K562 treated with DMSO at 1 percent for 12 hours (cell line): ENCODE data around the gene HEXIM1. TPM values are rescaled to one million over a fixed set of nuclear protein-coding genes. Genes with fewer than 3 reads are reported as not detected.

Experiments
- total RNA-seq: library from RNA; unstranded; fragments of 300-600 nt; gene quantifications from 2 replicates; pipeline ENCODE4 v1.2.3, GENCODE V29; 2022; ENCODE audit not compliant: insufficient read depth

The HEXIM1 gene, protein sequence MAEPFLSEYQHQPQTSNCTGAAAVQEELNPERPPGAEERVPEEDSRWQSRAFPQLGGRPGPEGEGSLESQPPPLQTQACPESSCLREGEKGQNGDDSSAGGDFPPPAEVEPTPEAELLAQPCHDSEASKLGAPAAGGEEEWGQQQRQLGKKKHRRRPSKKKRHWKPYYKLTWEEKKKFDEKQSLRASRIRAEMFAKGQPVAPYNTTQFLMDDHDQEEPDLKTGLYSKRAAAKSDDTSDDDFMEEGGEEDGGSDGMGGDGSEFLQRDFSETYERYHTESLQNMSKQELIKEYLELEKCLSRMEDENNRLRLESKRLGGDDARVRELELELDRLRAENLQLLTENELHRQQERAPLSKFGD
- total RNA-seq: 21.7 and 39.1 TPM in 2 replicates

DNA sequence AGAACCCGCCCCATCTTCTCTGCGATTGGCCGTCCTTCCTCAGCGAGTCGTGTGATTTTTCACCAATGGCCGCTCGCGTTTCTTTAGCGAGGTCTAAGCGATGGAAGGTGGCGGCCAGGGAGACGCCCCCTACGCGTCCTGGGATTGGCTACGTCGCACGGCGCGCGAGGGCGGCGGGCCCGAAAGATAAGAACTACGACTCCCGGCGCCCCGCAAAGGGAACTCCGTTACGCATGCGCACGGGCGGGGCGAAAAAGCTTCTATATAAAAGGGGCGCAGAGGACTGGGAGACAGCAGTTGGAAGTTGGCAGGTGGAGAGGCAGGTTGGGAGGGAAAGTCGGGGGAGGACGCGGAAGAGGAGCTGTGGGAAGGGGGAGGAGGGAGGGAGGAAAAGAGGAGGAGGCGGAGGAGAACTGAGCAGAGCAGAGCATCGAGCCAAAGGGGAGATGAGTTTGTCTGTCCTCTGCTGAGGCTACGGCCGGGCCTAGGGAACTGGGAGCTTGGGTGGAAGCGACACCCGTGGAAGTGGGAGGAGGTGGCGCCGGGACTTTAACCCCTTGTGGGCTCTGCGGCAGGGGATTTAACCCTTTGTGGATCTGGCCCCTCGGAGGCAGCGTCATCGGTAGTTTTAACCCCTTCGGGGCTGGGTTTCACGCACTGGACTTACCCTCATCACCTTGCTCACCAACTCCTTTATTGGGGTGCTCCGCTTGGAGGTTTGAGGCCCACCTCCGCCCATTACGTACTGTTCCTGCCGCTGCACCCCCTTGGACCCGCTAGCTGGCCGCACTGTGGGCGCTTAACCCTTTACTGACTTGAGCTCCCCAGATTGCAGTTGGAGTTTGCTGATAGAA lies at the start of gene HEXIM1:
HEXIM1 (plus strand) TSS at position 293 of the 854 bp plus-strand sequence. CDS start 716 bp downstream, outside the sequence.

DNA sequence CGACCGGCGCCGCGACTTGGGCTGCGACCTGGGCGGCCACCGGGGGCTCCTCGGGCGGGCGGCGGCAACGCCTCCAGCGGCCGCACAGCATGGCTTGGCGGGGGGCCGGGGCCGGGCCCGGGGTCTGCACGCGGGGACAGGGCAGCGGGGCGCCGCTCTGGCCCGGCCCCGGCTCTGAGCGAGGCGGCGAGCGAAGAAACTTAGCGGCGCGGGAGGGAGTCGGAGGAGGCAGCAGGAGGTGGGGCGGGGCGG lies 16.0 kb upstream of the HEXIM1 start, which contains the start of gene PLCD3:
PLCD3 (minus strand) TSS at position 196 of the 252 bp plus-strand sequence; CDS start at position 91, 105 bp downstream.

DNA sequence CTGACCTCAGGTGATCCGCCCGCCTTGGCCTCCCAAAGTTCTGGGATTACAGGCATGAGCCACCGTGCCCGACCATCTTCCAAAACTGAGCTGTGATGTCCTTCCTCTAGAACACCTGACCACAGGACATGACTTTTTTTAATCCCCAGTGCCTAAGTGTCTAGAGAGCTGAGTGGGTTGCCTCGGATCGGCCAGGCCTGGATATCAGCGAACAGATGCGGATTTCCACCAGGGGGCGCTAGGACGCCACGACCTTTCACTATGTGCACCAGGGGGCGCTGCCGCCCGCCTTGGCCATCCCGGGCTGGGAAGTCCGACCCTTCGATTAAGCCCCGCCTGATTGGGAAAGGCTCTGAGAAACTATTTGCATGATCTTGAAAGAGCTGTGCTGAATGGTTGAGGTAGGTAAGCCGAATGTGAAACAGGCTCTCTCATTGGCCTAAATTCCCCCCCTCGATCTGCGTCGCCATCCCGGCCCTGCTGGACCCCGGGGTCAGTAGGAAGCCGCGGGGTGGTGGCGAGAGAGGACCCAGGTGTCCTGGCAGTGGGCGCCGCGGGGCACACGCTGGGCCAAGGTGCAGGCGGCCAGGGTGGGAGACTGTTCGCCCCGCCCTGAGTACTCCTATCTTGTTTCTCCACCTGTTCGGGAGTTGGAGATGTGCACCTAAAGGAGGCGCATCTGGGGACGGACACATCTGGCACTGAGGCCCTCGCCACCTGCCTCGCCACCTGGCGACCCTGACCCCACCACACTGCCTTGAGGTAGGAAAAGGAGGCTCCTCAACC lies 12.9 kb upstream of the HEXIM1 start, which contains the start of gene ACBD4:
ACBD4 (plus strand) TSS at position 496 of the 786 bp plus-strand sequence. CDS start 458 bp downstream, outside the sequence.

DNA sequence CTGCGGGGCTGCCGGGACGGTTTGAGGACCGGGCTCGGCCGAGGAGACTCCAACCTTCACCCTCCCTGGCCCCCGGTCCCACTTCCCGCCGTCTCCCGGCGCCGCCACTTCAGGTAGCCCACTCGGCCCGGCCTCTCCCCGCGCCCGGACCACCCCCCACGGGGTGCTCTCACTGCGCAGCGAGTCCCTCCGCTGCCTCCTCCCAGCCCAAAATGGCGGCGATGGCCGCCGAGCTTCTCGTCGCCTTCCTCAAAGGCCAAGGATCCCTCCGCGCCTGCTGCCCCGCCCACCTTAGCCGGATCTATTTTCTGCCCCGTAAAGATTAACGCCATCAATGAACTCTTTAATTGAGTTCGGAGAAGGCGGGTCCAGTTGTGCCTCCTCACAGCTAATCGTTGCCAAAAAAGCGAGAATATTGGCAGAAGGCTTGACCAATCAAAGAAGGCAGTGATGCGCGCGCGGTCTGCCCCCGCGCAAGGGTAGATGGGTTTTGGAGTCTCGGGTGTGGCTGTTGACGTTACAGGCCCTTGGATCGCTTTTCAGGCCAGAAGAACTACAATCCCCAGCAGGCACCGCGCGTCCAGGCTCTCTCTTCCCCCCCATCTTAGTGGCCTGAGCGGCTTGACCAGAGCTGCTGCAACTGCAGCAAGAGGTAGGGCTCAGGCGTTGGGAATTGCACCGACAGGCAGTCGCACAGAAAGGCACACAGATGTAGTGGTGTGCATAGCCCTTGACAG lies 13.2 kb downstream of the HEXIM1 start, which contains the start of gene HEXIM2:
HEXIM2 (plus strand) TSS at position 588 of the 737 bp plus-strand sequence. CDS start 919 bp downstream, outside the sequence.

Other genes with a start within 250 kb of the HEXIM1 start
- gene EFTUD2, start 249.0 kb upstream of the HEXIM1 start, total RNA-seq: 54.1 and 93.8 TPM in 2 replicates
- 2.4 and 3.9 TPM in 2 replicates for gene GFAP, start 233.0 kb upstream of the HEXIM1 start, total RNA-seq
- 9.7 and 24.0 TPM in 2 replicates for gene KIF18B, start 200.7 kb upstream of the HEXIM1 start, total RNA-seq
- 1.3 and 1.7 TPM in 2 replicates for gene C1QL1, start 180.2 kb upstream of the HEXIM1 start, total RNA-seq
- gene DCAKD, start 96.8 kb upstream of the HEXIM1 start, total RNA-seq: 34.3 and 53.4 TPM in 2 replicates
- 101 and 125 TPM in 2 replicates for gene NMT1, start 87.2 kb upstream of the HEXIM1 start, total RNA-seq
- gene PLCD3, start 16.0 kb upstream of the HEXIM1 start, total RNA-seq: 9.7 and 13.1 TPM in 2 replicates
- 8.4 and 17.7 TPM in 2 replicates for gene ACBD4, start 12.8 kb upstream of the HEXIM1 start, total RNA-seq
- 7.4 and 7.9 TPM in 2 replicates for gene HEXIM2, start 13.4 kb downstream of the HEXIM1 start, total RNA-seq
- gene FMNL1, start 73.4 kb downstream of the HEXIM1 start, total RNA-seq: 32.6 and 61.5 TPM in 2 replicates
- gene SPATA32, start 113.6 kb downstream of the HEXIM1 start, total RNA-seq: not detected in 2 replicates
- gene MAP3K14, start 168.5 kb downstream of the HEXIM1 start, total RNA-seq: 3.8 and 7.4 TPM in 2 replicates